Trophoblast cell (in vitro differentiated cells and primary cell): Measurements from ENCODE around the gene OPCML.

ENCODE experiments used
- DNase-seq, 2 donors: peaks; one replicate each; pipeline ENCODE4 v3.0.0-alpha.2; 2016
- H2AFZ ChIP-seq: 2 replicates; pipeline ENCODE4 v1.6.1; 2013; ENCODE audit warnings: low read length, moderate library complexity, mild to moderate bottlenecking; ENCODE audit not compliant: insufficient read depth, poor library complexity
- H2AK5ac ChIP-seq: 2 replicates; pipeline ENCODE4 v1.6.1; 2013; ENCODE audit warnings: mild to moderate bottlenecking, low read length
- H2BK120ac ChIP-seq: 2 replicates; pipeline ENCODE4 v1.6.1; 2013; ENCODE audit warnings: low read length, mild to moderate bottlenecking, moderate library complexity; ENCODE audit not compliant: insufficient read depth, poor library complexity
- H2BK12ac ChIP-seq: 2 replicates; pipeline ENCODE4 v1.6.1; 2013; ENCODE audit warnings: mild to moderate bottlenecking, low read length, moderate library complexity
- H2BK5ac ChIP-seq: 2 replicates; pipeline ENCODE4 v1.6.1; 2013; ENCODE audit warnings: low read length, low read depth, moderate library complexity, mild to moderate bottlenecking; ENCODE audit not compliant: poor library complexity
- H3K14ac ChIP-seq: 2 replicates; pipeline ENCODE4 v1.6.1; 2013; ENCODE audit warnings: mild to moderate bottlenecking, low read length
- H3K18ac ChIP-seq: 2 replicates; pipeline ENCODE4 v1.6.1; 2013; ENCODE audit warnings: mild to moderate bottlenecking, low read length
- H3K23ac ChIP-seq: 2 replicates; pipeline ENCODE4 v1.6.1; 2013; ENCODE audit warnings: low read length
- H3K27ac ChIP-seq: 2 replicates; pipeline ENCODE4 v1.5.1; 2013; ENCODE audit warnings: low read depth, mild to moderate bottlenecking, inconsistent platforms, low read length, moderate library complexity
- H3K27me3 ChIP-seq: 2 replicates; pipeline ENCODE4 v1.6.1; 2013; ENCODE audit warnings: inconsistent platforms, mild to moderate bottlenecking, low read length, moderate library complexity; ENCODE audit not compliant: insufficient read depth
- H3K36me3 ChIP-seq, 2 experiments: 1 replicate in 1 of 2; 2 replicates in 1 of 2; pipeline ENCODE4 v1.6.1; 2013; ENCODE audit warnings: low read length in 2 of 2, mild to moderate bottlenecking in 2 of 2, moderate library complexity in 1 of 2; ENCODE audit not compliant: insufficient read depth in 2 of 2, control insufficient read depth in 1 of 2
- H3K4ac ChIP-seq: 2 replicates; pipeline ENCODE4 v1.6.1; 2013; ENCODE audit warnings: low read depth, mild to moderate bottlenecking, low read length, moderate library complexity
- H3K4me1 ChIP-seq, 2 experiments: 1 replicate in 1 of 2; 2 replicates in 1 of 2; pipeline ENCODE4 v1.6.1; 2013; ENCODE audit warnings: low read length in 2 of 2, mild to moderate bottlenecking in 2 of 2, moderate library complexity in 1 of 2; ENCODE audit not compliant: insufficient read depth in 2 of 2, control insufficient read depth in 1 of 2
- H3K4me2 ChIP-seq: 2 replicates; pipeline ENCODE4 v1.6.1; 2013; ENCODE audit warnings: inconsistent platforms, mild to moderate bottlenecking, low read length, moderate library complexity
- H3K4me3 ChIP-seq: 2 replicates; pipeline ENCODE4 v1.5.1; 2013; ENCODE audit warnings: mild to moderate bottlenecking, low read depth, low read length, inconsistent platforms
- H3K79me1 ChIP-seq: one replicate; pipeline ENCODE4 v1.6.1; 2013; ENCODE audit warnings: low read length
- H3K79me2 ChIP-seq: 2 replicates; pipeline ENCODE4 v1.6.1; 2013; ENCODE audit warnings: low read length, mild to moderate bottlenecking; ENCODE audit not compliant: control insufficient read depth, insufficient read depth, poor library complexity
- H3K9ac ChIP-seq: 2 replicates; pipeline ENCODE4 v1.6.1; 2013; ENCODE audit warnings: mild to moderate bottlenecking, low read length
- H3K9me3 ChIP-seq: 2 replicates; pipeline ENCODE4 v1.6.1; 2013; ENCODE audit warnings: low read depth, mild to moderate bottlenecking, control low read depth, inconsistent platforms, low read length; ENCODE audit not compliant: insufficient read depth
- H4K12ac ChIP-seq: 2 replicates; pipeline ENCODE4 v1.6.1; 2013; ENCODE audit warnings: low read depth, mild to moderate bottlenecking, low read length, moderate library complexity
- H4K8ac ChIP-seq: 2 replicates; pipeline ENCODE4 v1.6.1; 2013; ENCODE audit warnings: low read depth, mild to moderate bottlenecking, low read length, moderate library complexity
- H4K91ac ChIP-seq: one replicate; pipeline ENCODE4 v1.6.1; 2013; ENCODE audit warnings: low read depth, mild to moderate bottlenecking, low read length, moderate library complexity
- WGBS: extraction: QIAGEN DNeasy Blood & Tissue Kit; methylation state at CpG from one replicate; pipeline ENCODE4 v1.1.7; 2013; ENCODE audit warnings: missing lambda C conversion rate; ENCODE audit not compliant: insufficient read length, insufficient coverage; ENCODE audit errors: extremely low coverage; 5-methylcytosine and 5-hydroxymethylcytosine counted together

OPCML gene

DNA sequence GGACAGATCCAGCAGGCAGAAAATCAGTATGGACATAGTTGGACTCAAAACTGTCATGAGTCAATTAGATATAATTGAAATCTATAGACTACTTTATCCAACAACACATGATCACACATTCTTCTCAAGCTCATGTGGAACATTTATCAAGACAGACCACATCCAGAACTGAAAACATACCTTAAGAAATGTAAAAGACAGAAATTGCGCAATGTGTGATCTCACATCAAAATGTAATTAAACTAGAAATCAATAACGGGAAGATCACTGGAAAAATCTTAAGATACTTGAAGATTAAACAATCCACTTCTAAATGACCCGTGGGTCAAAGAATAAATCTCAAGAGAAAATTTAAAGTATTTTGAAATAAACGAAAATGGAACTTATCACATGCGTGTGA is 435.3 kb downstream of the OPCML start:
- no peak for DNase-seq
- Histone ChIP-seq H2BK120ac (no peak overlapping the region), H3K9me3 (no peaks in the 10 kb centered on the region), H2BK5ac (no peak overlapping the region), H2BK12ac (no peak overlapping the region), H3K4me1 (no peaks in the 10 kb centered on the region), H3K79me1 (no peaks in the 10 kb centered on the region), H3K18ac (no peak overlapping the region), H3K36me3 (no peaks in the 10 kb centered on the region), H2AK5ac (no peak overlapping the region), H4K91ac (no peak overlapping the region), H3K14ac (no peak overlapping the region), H3K27me3 (no peaks in the 10 kb centered on the region), H4K12ac (no peak overlapping the region), H3K79me2 (no peaks in the 10 kb centered on the region), H3K4me2 (no peak overlapping the region), H3K4ac (no peak overlapping the region), H3K23ac (no peak overlapping the region), H3K27ac (no peak overlapping the region), H4K8ac (no peak overlapping the region), H3K9ac (no peak overlapping the region), H2AFZ (no peak overlapping the region), H3K4me3 (no peak overlapping the region)
- no CpG with 5 or more reads among the region's 5 CpGs for WGBS

GRCh38 chr11:133086518-133086917 is 445.8 kb downstream of the OPCML start:
- Histone ChIP-seq H3K9ac (no peak overlapping the region), H3K79me1 (no peaks in the 10 kb centered on the region), H3K36me3 (no peaks in the 10 kb centered on the region), H4K8ac (no peak overlapping the region), H3K4me3 (no peak overlapping the region), H2BK12ac (no peak overlapping the region), H3K27ac (no peak overlapping the region), H3K27me3 (peaks cover 3% of the 10 kb centered on the region), H3K9me3 (no peaks in the 10 kb centered on the region), H3K23ac (no peak overlapping the region), H3K4me2 (no peak overlapping the region), H4K12ac (no peak overlapping the region), H2AK5ac (no peak overlapping the region), H3K79me2 (no peaks in the 10 kb centered on the region), H2BK5ac (no peak overlapping the region), H2BK120ac (no peak overlapping the region), H3K4me1 (no peaks in the 10 kb centered on the region), H4K91ac (no peak overlapping the region), H3K18ac (no peak overlapping the region), H3K14ac (no peak overlapping the region), H2AFZ (no peak overlapping the region), H3K4ac (no peak overlapping the region)
- no peak for DNase-seq
- WGBS, result no CpG with 5 or more reads among the region's 5 CpGs

- peak overlapping the region; percentile 96 for H3K4me2 ChIP-seq
- no peak overlapping the region for H4K12ac ChIP-seq
- no peak overlapping the region for H4K91ac ChIP-seq
- no peak overlapping the region for H3K27ac ChIP-seq
- H2AK5ac ChIP-seq, result no peak overlapping the region
- H3K4ac ChIP-seq, result no peak overlapping the region
- H3K27me3 ChIP-seq, result peaks cover 3% of the 10 kb centered on the region
- no peak overlapping the region for H2BK12ac ChIP-seq
- peaks cover 2% of the 10 kb centered on the region for H3K9me3 ChIP-seq
- peak overlapping the region; percentile 81 for H3K4me3 ChIP-seq
- H3K79me2 ChIP-seq, result no peaks in the 10 kb centered on the region
- DNase-seq, result peak; percentile 7 to 39
- H2BK5ac ChIP-seq, result no peak overlapping the region
- no peak overlapping the region for H3K23ac ChIP-seq
- H3K9ac ChIP-seq, result no peak overlapping the region
- H3K14ac ChIP-seq, result no peak overlapping the region
- no CpG with 5 or more reads among the region's 71 CpGs for WGBS
- H4K8ac ChIP-seq, result no peak overlapping the region
- peak overlapping the region; percentile 92 for H2AFZ ChIP-seq
- no peak overlapping the region for H3K18ac ChIP-seq
- H3K4me1 ChIP-seq, result no peaks in the 10 kb centered on the region
- H3K79me1 ChIP-seq, result no peaks in the 10 kb centered on the region
- no peak overlapping the region for H2BK120ac ChIP-seq
- H3K36me3 ChIP-seq, result no peaks in the 10 kb centered on the region
Measured at GRCh38 chr11:133082841-133083488, 449.3 kb downstream of the OPCML start.

GRCh38 chr11:133082453-133082781 is 449.9 kb downstream of the OPCML start:
- no peak overlapping the region for H4K8ac ChIP-seq
- peak overlapping the region; percentile 92 for H2AFZ ChIP-seq
- H2BK5ac ChIP-seq, result no peak overlapping the region
- peaks cover 3% of the 10 kb centered on the region for H3K27me3 ChIP-seq
- WGBS, result 97% methylated on average over 3 of the region's 23 CpGs
- no peak overlapping the region for H4K91ac ChIP-seq
- H3K4me2 ChIP-seq, result peak overlapping the region; percentile 96
- no peak overlapping the region for H4K12ac ChIP-seq
- DNase-seq, result no peak
- H3K14ac ChIP-seq, result no peak overlapping the region
- H2AK5ac ChIP-seq, result no peak overlapping the region
- H3K4me1 ChIP-seq, result no peaks in the 10 kb centered on the region
- no peak overlapping the region for H3K9ac ChIP-seq
- H3K79me2 ChIP-seq, result no peaks in the 10 kb centered on the region
- no peak overlapping the region for H3K4me3 ChIP-seq
- H3K79me1 ChIP-seq, result no peaks in the 10 kb centered on the region
- H2BK12ac ChIP-seq, result no peak overlapping the region
- H2BK120ac ChIP-seq, result no peak overlapping the region
- H3K4ac ChIP-seq, result no peak overlapping the region
- peaks cover 2% of the 10 kb centered on the region for H3K9me3 ChIP-seq
- no peak overlapping the region for H3K18ac ChIP-seq
- no peak overlapping the region for H3K23ac ChIP-seq
- H3K27ac ChIP-seq, result no peak overlapping the region
- no peaks in the 10 kb centered on the region for H3K36me3 ChIP-seq
